ENCODE measurements around the gene COL4A2.

The COL4A2 gene

GRCh38 chr13:110434629-110435028 is 127.5 kb downstream of the COL4A2 start (continued):
- TF ChIP-seq PRDM2 (tag by site-specific recombination; IDR thresholded peaks at IDR 0.05; ENCODE audit: borderline replicate concordance) = no peak
- TF ChIP-seq SP3 (tag by site-specific recombination; IDR thresholded peaks at IDR 0.05) = no peak
- TF ChIP-seq ZNF792 (tag by site-specific recombination; IDR thresholded peaks at IDR 0.05) = no peak
- no peak for TF ChIP-seq ZNF843 (tag by site-specific recombination; IDR thresholded peaks at IDR 0.05)
- no peak for TF ChIP-seq SALL2 (tag by site-specific recombination; IDR thresholded peaks at IDR 0.05; ENCODE audit: borderline replicate concordance)
- TF ChIP-seq ZNF768 (tag by site-specific recombination; IDR thresholded peaks at IDR 0.05) = no peak
- no peak for TF ChIP-seq TSHZ1 (tag by site-specific recombination; IDR thresholded peaks at IDR 0.05; ENCODE audit: borderline replicate concordance)
- no peak for TF ChIP-seq ZBTB6 (tag by site-specific recombination; IDR thresholded peaks at IDR 0.05)
- TF ChIP-seq ZNF10 (tag by site-specific recombination; IDR thresholded peaks at IDR 0.05) = no peak
- no peak for TF ChIP-seq ZXDB (tag by site-specific recombination; IDR thresholded peaks at IDR 0.05)
- no peak for TF ChIP-seq ZNF24 (tag by site-specific recombination; IDR thresholded peaks at IDR 0.05)
- TF ChIP-seq ZNF214 (tag by site-specific recombination; IDR thresholded peaks at IDR 0.05; ENCODE audit: borderline replicate concordance) = no peak
- TF ChIP-seq ZBTB48 (tag by site-specific recombination; IDR thresholded peaks at IDR 0.05) = no peak

DNA sequence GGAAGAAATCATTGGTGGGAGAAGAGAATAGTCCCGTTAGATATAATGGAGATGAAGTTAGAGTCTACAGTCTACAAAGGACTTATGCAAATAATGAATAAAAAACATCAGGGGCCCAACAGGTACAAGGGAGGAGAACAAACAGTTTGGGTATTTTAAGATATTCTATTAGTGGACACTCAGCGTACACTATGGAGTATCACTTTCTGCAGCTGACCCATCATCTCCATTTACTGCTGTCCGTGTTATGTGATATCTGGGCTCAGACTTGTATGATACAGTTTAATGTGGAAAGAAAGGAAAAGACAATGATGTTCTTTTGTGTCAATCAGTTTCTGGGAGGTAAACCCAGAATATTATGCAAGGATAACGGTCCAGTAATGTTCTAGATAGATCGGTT is 128.2 kb downstream of the COL4A2 start:
- POLR2A ChIA-PET = no interaction called here
- TF ChIP-seq ZNF677 (tag by site-specific recombination; IDR thresholded peaks at IDR 0.05) = no peak
- TF ChIP-seq ZNF660 (tag by site-specific recombination; IDR thresholded peaks at IDR 0.05) = no peak
- TF ChIP-seq ZNF416 (tag by site-specific recombination; IDR thresholded peaks at IDR 0.05) = no peak
- TF ChIP-seq FEZF1 (tag by site-specific recombination; IDR thresholded peaks at IDR 0.05) = no peak
- TF ChIP-seq ZNF830 (tag by site-specific recombination; IDR thresholded peaks at IDR 0.05; ENCODE audit: low read depth) = no peak
- TF ChIP-seq ZNF560 (tag by site-specific recombination; IDR thresholded peaks at IDR 0.05; ENCODE audit: borderline replicate concordance) = no peak
- TF ChIP-seq ZNF426 (tag by site-specific recombination; IDR thresholded peaks at IDR 0.05) = no peak
- no peak for TF ChIP-seq ZFP37 (tag by site-specific recombination; IDR thresholded peaks at IDR 0.05)
- no peak for TF ChIP-seq ZNF571 (tag by site-specific recombination; IDR thresholded peaks at IDR 0.05)
- no peak for TF ChIP-seq ZEB2 (tag by site-specific recombination; IDR thresholded peaks at IDR 0.05)
- TF ChIP-seq, protein P1, sequence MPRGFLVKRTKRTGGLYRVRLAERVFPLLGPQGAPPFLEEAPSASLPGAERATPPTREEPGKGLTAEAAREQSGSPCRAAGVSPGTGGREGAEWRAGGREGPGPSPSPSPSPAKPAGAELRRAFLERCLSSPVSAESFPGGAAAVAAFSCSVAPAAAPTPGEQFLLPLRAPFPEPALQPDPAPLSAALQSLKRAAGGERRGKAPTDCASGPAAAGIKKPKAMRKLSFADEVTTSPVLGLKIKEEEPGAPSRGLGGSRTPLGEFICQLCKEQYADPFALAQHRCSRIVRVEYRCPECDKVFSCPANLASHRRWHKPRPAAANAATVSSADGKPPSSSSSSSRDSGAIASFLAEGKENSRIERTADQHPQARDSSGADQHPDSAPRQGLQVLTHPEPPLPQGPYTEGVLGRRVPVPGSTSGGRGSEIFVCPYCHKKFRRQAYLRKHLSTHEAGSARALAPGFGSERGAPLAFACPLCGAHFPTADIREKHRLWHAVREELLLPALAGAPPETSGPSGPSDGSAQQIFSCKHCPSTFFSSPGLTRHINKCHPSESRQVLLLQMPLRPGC (tag by site-specific recombination; IDR thresholded peaks at IDR 0.05) = no peak
- TF ChIP-seq, protein P2, sequence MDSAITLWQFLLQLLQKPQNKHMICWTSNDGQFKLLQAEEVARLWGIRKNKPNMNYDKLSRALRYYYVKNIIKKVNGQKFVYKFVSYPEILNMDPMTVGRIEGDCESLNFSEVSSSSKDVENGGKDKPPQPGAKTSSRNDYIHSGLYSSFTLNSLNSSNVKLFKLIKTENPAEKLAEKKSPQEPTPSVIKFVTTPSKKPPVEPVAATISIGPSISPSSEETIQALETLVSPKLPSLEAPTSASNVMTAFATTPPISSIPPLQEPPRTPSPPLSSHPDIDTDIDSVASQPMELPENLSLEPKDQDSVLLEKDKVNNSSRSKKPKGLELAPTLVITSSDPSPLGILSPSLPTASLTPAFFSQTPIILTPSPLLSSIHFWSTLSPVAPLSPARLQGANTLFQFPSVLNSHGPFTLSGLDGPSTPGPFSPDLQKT (IDR thresholded peaks at IDR 0.05; ENCODE audit: borderline replicate concordance, low read depth, low read length) = no peak

More for the DNA sequence above, 128.2 kb downstream of the COL4A2 start:
- H3K4me1 ChIP-seq (ENCODE audit: control insufficient read depth, insufficient read depth, low read length) = peaks cover 3% of the 10 kb centered on the region; the same call in 1 of the 2 replicates
- CTCF ChIA-PET = no interaction called here
- H3K36me3 ChIP-seq (ENCODE audit: control insufficient read depth in 2 of 2, insufficient read depth in 1 of 2, low read length in 2 of 2) = peaks cover 0 to 44% of the 10 kb centered on the region in 2 experiments; a peak in 1 of 3 replicates
- no peak overlapping the region for H3K4me3 ChIP-seq (ENCODE audit: low read depth, low read length)
- H3K9me3 ChIP-seq (ENCODE audit: control insufficient read depth, insufficient read depth, low read depth, low read length) = no peaks in the 10 kb centered on the region
- H3K27ac ChIP-seq (ENCODE audit: extremely low read depth, low read depth, low read length) = no peak overlapping the region
